ENCODE measurements around the gene COX6B1.
A peak's percentile ranks its signal among the peaks of the same experiment; 100 is the strongest.
"Not testable (repeated sequence)": the region's sequence is repeated elsewhere in the genome, so short reads cannot be mapped to it uniquely, and the experiment has no call there.

The COX6B1 gene

DNA sequence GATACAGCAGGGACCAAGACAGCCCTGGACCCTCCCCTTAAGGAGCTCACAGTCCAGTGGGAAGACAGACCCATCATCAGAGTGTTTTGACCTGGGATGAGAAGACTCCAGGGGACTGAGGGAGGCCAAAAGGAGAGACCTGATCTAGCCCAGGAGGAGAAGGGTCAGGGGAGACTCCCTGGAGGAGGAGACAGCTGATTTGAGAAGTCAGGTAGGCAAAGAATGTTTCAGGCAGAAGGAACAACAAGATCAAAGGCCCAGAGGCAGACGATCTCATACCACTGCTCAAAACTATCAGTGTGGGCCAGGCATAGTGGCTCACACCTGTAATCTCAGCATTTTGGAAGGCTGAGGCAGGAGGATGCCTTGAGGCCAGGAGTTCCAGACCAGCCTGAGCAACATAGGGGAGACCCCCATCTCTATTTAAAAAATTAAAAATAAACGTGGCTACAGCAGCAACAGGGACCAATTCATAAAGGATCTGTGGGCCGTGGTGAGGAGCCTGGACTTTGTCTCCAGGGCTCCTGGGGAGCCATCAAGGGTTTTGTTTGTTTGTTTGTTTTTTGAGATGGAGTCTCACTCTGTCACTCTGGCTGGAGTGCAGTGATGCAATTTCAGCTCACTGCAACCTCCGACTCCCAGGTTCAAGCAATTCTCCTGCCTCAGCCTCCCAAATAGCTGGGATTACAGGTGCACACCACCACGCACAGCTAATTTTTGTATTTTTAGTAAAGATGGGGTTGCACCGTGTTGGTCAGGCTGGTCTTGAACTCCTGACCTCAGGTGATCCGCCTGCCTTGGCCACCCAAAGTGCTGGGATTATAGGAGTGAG is 2.2 kb upstream of the COX6B1 start:
- H4K20me1 ChIP-seq (ENCODE audit: insufficient read depth, low read length) = peaks cover 7% of the 10 kb centered on the region; the same call in 1 of the 2 replicates
- ATAC-seq (ENCODE audit: insufficient read depth, low read depth) (no peak), DNase-seq (no peak)
- peaks cover 28% of the 10 kb centered on the region for H3K79me2 ChIP-seq (ENCODE audit: insufficient read depth, low read length)
- H3K4me2 ChIP-seq (ENCODE audit: insufficient read depth, low read length) = peak overlapping the region; percentile 83
- TF ChIP-seq EZH2 (IDR thresholded peaks at IDR 0.05; ENCODE audit: borderline replicate concordance, low read depth, low read length, severe bottlenecking) (no peak), CTCF (IDR thresholded peaks at IDR 0.05; ENCODE audit: borderline replicate concordance, extremely low read depth, low read length, poor library complexity, severe bottlenecking) (no peak)
- H3K9ac ChIP-seq (ENCODE audit: low read depth, low read length) = peak overlapping the region; percentile 69
- H3K4me3 ChIP-seq (ENCODE audit: low read depth in 1 of 2, low read length in 2 of 2) = peak overlapping the region in 1 of 2 experiments; percentile 85; a peak in 1 of 4 replicates
- H3K27ac ChIP-seq (ENCODE audit: low read length) = peak overlapping the region; percentile 71
- H3K36me3 ChIP-seq (ENCODE audit: insufficient read depth, low read length) = peaks cover 9% of the 10 kb centered on the region
- H3K27me3 ChIP-seq (ENCODE audit: insufficient read depth, low read length, poor library complexity) = no peaks in the 10 kb centered on the region
- H3K9me3 ChIP-seq (ENCODE audit: insufficient read depth, low read length, severe bottlenecking) = no peaks in the 10 kb centered on the region
- peak overlapping the region; percentile 79 for H2AFZ ChIP-seq (ENCODE audit: low read depth, low read length)
- H3K4me1 ChIP-seq (ENCODE audit: insufficient read depth, low read length) = peaks cover 72% of the 10 kb centered on the region

- no peaks in the 10 kb centered on the region for H3K9me3 ChIP-seq (ENCODE audit: insufficient read depth, low read length, severe bottlenecking)
- no peak overlapping the region for H3K27ac ChIP-seq (ENCODE audit: low read length)
- no peak overlapping the region for H2AFZ ChIP-seq (ENCODE audit: low read depth, low read length)
- H4K20me1 ChIP-seq (ENCODE audit: insufficient read depth, low read length) = peaks cover 8% of the 10 kb centered on the region; the same call in 1 of the 2 replicates
- H3K9ac ChIP-seq (ENCODE audit: low read depth, low read length) = no peak overlapping the region
- no peak for ATAC-seq (ENCODE audit: insufficient read depth, low read depth)
- no peak overlapping the region for H3K4me3 ChIP-seq (ENCODE audit: low read depth in 1 of 2, low read length in 2 of 2)
- peaks cover 39% of the 10 kb centered on the region for H3K36me3 ChIP-seq (ENCODE audit: insufficient read depth, low read length)
- H3K4me2 ChIP-seq (ENCODE audit: insufficient read depth, low read length) = peak overlapping the region; percentile 34; the same call in 1 of the 2 replicates
- peaks cover 40% of the 10 kb centered on the region for H3K79me2 ChIP-seq (ENCODE audit: insufficient read depth, low read length)
- H3K27me3 ChIP-seq (ENCODE audit: insufficient read depth, low read length, poor library complexity) = no peaks in the 10 kb centered on the region
- DNase-seq = no peak
- H3K4me1 ChIP-seq (ENCODE audit: insufficient read depth, low read length) = peaks cover 42% of the 10 kb centered on the region
- TF ChIP-seq CTCF (IDR thresholded peaks at IDR 0.05; ENCODE audit: borderline replicate concordance, extremely low read depth, low read length, poor library complexity, severe bottlenecking) = no peak
- no peak for TF ChIP-seq EZH2 (IDR thresholded peaks at IDR 0.05; ENCODE audit: borderline replicate concordance, low read depth, low read length, severe bottlenecking)
Measured at GRCh38 chr19:35650581-35650980, 2.5 kb downstream of the COX6B1 start.

DNA sequence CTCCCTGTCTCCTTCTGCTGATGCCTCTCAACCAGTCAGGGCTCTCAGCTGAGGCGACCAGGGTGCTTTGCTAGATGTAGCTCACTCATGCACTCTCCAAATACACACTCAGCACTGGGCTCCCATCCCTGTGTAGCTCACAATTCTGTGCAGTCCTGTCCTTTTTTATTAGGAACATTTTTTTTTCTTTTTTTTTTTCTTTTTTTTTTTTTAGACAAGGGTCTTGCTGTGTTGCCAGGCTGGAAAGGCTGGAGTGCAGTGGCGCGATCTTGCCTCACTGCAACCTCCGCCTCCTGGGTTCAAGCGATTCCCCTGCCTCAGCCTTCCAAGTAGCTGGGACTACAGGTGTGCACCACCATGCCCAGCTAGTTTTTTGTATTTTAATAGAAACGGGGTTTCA is 6.7 kb downstream of the COX6B1 start:
- H4K20me1 ChIP-seq (ENCODE audit: insufficient read depth, low read length); H3K4me2 ChIP-seq (ENCODE audit: insufficient read depth, low read length); H2AFZ ChIP-seq (ENCODE audit: low read depth, low read length); H3K27me3 ChIP-seq (ENCODE audit: insufficient read depth, low read length, poor library complexity); H3K27ac ChIP-seq (ENCODE audit: low read length); H3K9ac ChIP-seq (ENCODE audit: low read depth, low read length); H3K4me3 ChIP-seq (ENCODE audit: low read depth in 1 of 2, low read length in 2 of 2); H3K9me3 ChIP-seq (ENCODE audit: insufficient read depth, low read length, severe bottlenecking); DNase-seq; ATAC-seq (ENCODE audit: insufficient read depth, low read depth): not testable (repeated sequence)
- Histone ChIP-seq H3K79me2 (ENCODE audit: insufficient read depth, low read length) (peaks cover 23% of the 10 kb centered on the region), H3K36me3 (ENCODE audit: insufficient read depth, low read length) (peaks cover 74% of the 10 kb centered on the region), H3K4me1 (ENCODE audit: insufficient read depth, low read length) (peaks cover 14% of the 10 kb centered on the region; the same call in 1 of the 2 replicates)

GRCh38 chr19:35655600-35655999 is 7.5 kb downstream of the COX6B1 start:
- Histone ChIP-seq H3K27me3 (ENCODE audit: insufficient read depth, low read length, poor library complexity) (no peaks in the 10 kb centered on the region), H3K4me1 (ENCODE audit: insufficient read depth, low read length) (peaks cover 7% of the 10 kb centered on the region; the same call in 1 of the 2 replicates), H3K4me2 (ENCODE audit: insufficient read depth, low read length) (no peak overlapping the region), H3K9ac (ENCODE audit: low read depth, low read length) (no peak overlapping the region), H3K36me3 (ENCODE audit: insufficient read depth, low read length) (peaks cover 70% of the 10 kb centered on the region), H3K27ac (ENCODE audit: low read length) (no peak overlapping the region), H2AFZ (ENCODE audit: low read depth, low read length) (no peak overlapping the region), H3K79me2 (ENCODE audit: insufficient read depth, low read length) (peaks cover 15% of the 10 kb centered on the region), H3K9me3 (ENCODE audit: insufficient read depth, low read length, severe bottlenecking) (no peaks in the 10 kb centered on the region), H3K4me3 (ENCODE audit: low read depth in 1 of 2, low read length in 2 of 2) (no peak overlapping the region), H4K20me1 (ENCODE audit: insufficient read depth, low read length) (peaks cover 4% of the 10 kb centered on the region; the same call in 1 of the 2 replicates)
- TF ChIP-seq CTCF (IDR thresholded peaks at IDR 0.05; ENCODE audit: borderline replicate concordance, extremely low read depth, low read length, poor library complexity, severe bottlenecking) (no peak), EZH2 (IDR thresholded peaks at IDR 0.05; ENCODE audit: borderline replicate concordance, low read depth, low read length, severe bottlenecking) (no peak)
- ATAC-seq (ENCODE audit: insufficient read depth, low read depth) (no peak), DNase-seq (no peak)

All from DND-41 (cell line).